ENCODE data around the gene AAMDC.
"Not testable (repeated sequence)": the region's sequence is repeated elsewhere in the genome, so short reads cannot be mapped to it uniquely, and the experiment has no call there.

AAMDC gene

DNA sequence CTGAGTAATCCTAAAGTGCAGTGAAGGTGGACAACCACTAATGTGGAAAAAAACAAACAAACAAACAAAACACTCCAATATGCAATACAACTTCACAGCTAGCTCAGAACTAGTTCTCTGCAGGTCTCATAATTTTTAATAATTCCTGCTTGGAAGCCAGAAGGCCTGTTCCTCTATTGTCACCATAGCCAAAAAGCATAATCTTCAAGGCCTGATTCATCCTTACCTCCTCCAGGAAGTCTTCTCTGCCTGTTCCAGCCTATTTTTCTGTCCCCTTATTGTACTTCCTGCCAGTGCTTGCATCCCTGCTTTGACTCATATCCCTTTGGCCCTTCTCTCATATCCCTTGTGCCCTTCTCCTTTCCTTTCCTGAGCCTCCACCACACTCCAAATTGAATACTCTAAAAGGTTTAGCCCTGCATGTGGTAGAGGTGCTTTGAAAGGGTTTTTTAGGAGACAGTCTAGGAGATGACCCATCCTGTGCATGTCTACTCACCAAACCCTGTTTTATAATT, 69.2 kb downstream of the AAMDC start:
- not testable (repeated sequence) for H3K9ac ChIP-seq (ENCODE audit: low read length); H2BK12ac ChIP-seq (ENCODE audit: low read length in 2 of 2); H3K4me1 ChIP-seq (ENCODE audit: control insufficient read depth, insufficient read depth, low read depth, low read length); H3K4me3 ChIP-seq (ENCODE audit: insufficient read depth in 1 of 2, low read depth in 1 of 2, low read length in 2 of 2); H4K91ac ChIP-seq (ENCODE audit: low read length); H3K9me3 ChIP-seq (ENCODE audit: control insufficient read depth, low read length); H2AK5ac ChIP-seq (ENCODE audit: low read length, severe bottlenecking); H2BK5ac ChIP-seq (ENCODE audit: low read depth, low read length, poor library complexity, severe bottlenecking); H3K14ac ChIP-seq (ENCODE audit: low read length in 2 of 2); H3K27ac ChIP-seq (ENCODE audit: low read length, poor library complexity, severe bottlenecking); H3K18ac ChIP-seq (ENCODE audit: low read depth in 1 of 2, low read length in 2 of 2); DNase-seq; H3K23ac ChIP-seq (ENCODE audit: low read length in 2 of 2); H3K27me3 ChIP-seq (ENCODE audit: control insufficient read depth in 1 of 2, insufficient read depth in 1 of 2, low read length in 2 of 2); H4K8ac ChIP-seq (ENCODE audit: low read length); H3K4ac ChIP-seq (ENCODE audit: low read depth in 1 of 2, low read length in 2 of 2); H3K4me2 ChIP-seq (ENCODE audit: low read length, poor library complexity, severe bottlenecking); H3K79me1 ChIP-seq (replicated peaks; ENCODE audit: low read length, poor library complexity, severe bottlenecking); H2BK15ac ChIP-seq (ENCODE audit: low read depth, poor library complexity, severe bottlenecking); H2AFZ ChIP-seq (ENCODE audit: low read depth, low read length)
- Histone ChIP-seq H2BK120ac (ENCODE audit: low read depth, low read length) (peak overlapping the region; percentile 19), H3K36me3 (ENCODE audit: control insufficient read depth in 1 of 2, insufficient read depth in 2 of 2, low read depth in 1 of 2, low read length in 2 of 2) (peaks cover 7 to 30% of the 10 kb centered on the region in 2 experiments)

DNA sequence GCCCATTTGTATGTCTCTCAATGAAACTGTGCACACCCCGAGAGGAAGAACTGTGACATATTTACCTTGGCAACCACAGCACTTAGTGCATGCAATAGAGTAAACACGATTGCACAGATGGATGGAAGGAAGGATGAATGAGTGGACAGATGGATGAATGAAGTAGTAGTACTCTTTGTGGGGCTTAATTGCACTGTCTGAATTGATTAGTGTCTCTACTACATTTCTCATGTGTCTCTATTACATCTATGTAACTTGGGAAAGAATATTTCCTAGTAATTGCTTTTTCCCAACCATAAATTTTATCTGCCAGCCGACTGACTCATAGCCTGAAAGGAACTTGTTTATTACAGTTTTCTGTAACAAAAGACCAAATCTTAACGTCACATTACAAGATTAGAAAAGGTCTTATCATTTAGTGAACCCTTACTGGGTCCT, 69.7 kb downstream of the AAMDC start:
- not testable (repeated sequence) for H3K27me3 ChIP-seq (ENCODE audit: control insufficient read depth in 1 of 2, insufficient read depth in 1 of 2, low read length in 2 of 2); H3K14ac ChIP-seq (ENCODE audit: low read length in 2 of 2); H2AK5ac ChIP-seq (ENCODE audit: low read length, severe bottlenecking); H3K18ac ChIP-seq (ENCODE audit: low read depth in 1 of 2, low read length in 2 of 2); H3K9ac ChIP-seq (ENCODE audit: low read length); H4K91ac ChIP-seq (ENCODE audit: low read length); H3K79me1 ChIP-seq (replicated peaks; ENCODE audit: low read length, poor library complexity, severe bottlenecking); H4K8ac ChIP-seq (ENCODE audit: low read length); H3K27ac ChIP-seq (ENCODE audit: low read length, poor library complexity, severe bottlenecking); H2BK5ac ChIP-seq (ENCODE audit: low read depth, low read length, poor library complexity, severe bottlenecking); H3K23ac ChIP-seq (ENCODE audit: low read length in 2 of 2); H3K9me3 ChIP-seq (ENCODE audit: control insufficient read depth, low read length); H3K4me1 ChIP-seq (ENCODE audit: control insufficient read depth, insufficient read depth, low read depth, low read length); H2BK12ac ChIP-seq (ENCODE audit: low read length in 2 of 2); H2AFZ ChIP-seq (ENCODE audit: low read depth, low read length); H2BK120ac ChIP-seq (ENCODE audit: low read depth, low read length); H3K4me3 ChIP-seq (ENCODE audit: insufficient read depth in 1 of 2, low read depth in 1 of 2, low read length in 2 of 2); H3K4ac ChIP-seq (ENCODE audit: low read depth in 1 of 2, low read length in 2 of 2); H2BK15ac ChIP-seq (ENCODE audit: low read depth, poor library complexity, severe bottlenecking); H3K4me2 ChIP-seq (ENCODE audit: low read length, poor library complexity, severe bottlenecking)
- peak; percentile 80 for DNase-seq
- 0% methylated on average over 1 of the region's 4 CpGs for WGBS
- H3K36me3 ChIP-seq (ENCODE audit: control insufficient read depth in 1 of 2, insufficient read depth in 2 of 2, low read depth in 1 of 2, low read length in 2 of 2): peaks cover 7 to 30% of the 10 kb centered on the region in 2 experiments

DNA sequence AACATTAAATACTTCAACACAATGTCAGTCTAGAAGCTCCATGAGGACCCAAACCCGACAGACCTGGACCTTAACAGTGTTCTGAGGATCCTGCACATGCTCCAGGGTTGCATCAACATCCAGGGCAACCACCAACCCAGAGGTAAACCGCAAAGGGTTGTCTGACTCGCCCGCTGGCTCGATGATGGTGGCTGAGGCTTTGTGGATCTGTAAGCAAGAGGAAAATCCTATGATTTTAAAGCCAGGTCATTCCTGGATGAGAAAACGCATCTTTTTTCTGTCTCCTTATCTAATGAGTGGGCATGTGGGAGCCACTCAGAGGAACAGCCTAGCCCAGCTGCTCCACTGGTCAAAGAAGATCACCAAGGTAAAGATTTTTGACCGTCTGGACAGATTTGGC, 70.3 kb downstream of the AAMDC start:
- 82% methylated on average over 7 of the region's 7 CpGs for WGBS
- H3K4me2 ChIP-seq (ENCODE audit: low read length, poor library complexity, severe bottlenecking); H3K9me3 ChIP-seq (ENCODE audit: control insufficient read depth, low read length); H3K23ac ChIP-seq (ENCODE audit: low read length in 2 of 2); H3K4ac ChIP-seq (ENCODE audit: low read depth in 1 of 2, low read length in 2 of 2); H2BK5ac ChIP-seq (ENCODE audit: low read depth, low read length, poor library complexity, severe bottlenecking); H3K14ac ChIP-seq (ENCODE audit: low read length in 2 of 2); H2BK15ac ChIP-seq (ENCODE audit: low read depth, poor library complexity, severe bottlenecking); H3K27ac ChIP-seq (ENCODE audit: low read length, poor library complexity, severe bottlenecking); H3K4me1 ChIP-seq (ENCODE audit: control insufficient read depth, insufficient read depth, low read depth, low read length); H3K27me3 ChIP-seq (ENCODE audit: control insufficient read depth in 1 of 2, insufficient read depth in 1 of 2, low read length in 2 of 2); H2BK12ac ChIP-seq (ENCODE audit: low read length in 2 of 2); H4K8ac ChIP-seq (ENCODE audit: low read length); H2AK5ac ChIP-seq (ENCODE audit: low read length, severe bottlenecking); H4K91ac ChIP-seq (ENCODE audit: low read length); H3K79me1 ChIP-seq (replicated peaks; ENCODE audit: low read length, poor library complexity, severe bottlenecking); H3K4me3 ChIP-seq (ENCODE audit: insufficient read depth in 1 of 2, low read depth in 1 of 2, low read length in 2 of 2); H2BK120ac ChIP-seq (ENCODE audit: low read depth, low read length); H2AFZ ChIP-seq (ENCODE audit: low read depth, low read length); H3K9ac ChIP-seq (ENCODE audit: low read length): not testable (repeated sequence)
- peak; percentile 53 for DNase-seq
- peaks cover 7 to 25% of the 10 kb centered on the region in 2 experiments for H3K36me3 ChIP-seq (ENCODE audit: control insufficient read depth in 1 of 2, insufficient read depth in 2 of 2, low read depth in 1 of 2, low read length in 2 of 2)
- H3K18ac ChIP-seq (ENCODE audit: low read depth in 1 of 2, low read length in 2 of 2): peak overlapping the region in 1 of 2 experiments; percentile 24

DNA sequence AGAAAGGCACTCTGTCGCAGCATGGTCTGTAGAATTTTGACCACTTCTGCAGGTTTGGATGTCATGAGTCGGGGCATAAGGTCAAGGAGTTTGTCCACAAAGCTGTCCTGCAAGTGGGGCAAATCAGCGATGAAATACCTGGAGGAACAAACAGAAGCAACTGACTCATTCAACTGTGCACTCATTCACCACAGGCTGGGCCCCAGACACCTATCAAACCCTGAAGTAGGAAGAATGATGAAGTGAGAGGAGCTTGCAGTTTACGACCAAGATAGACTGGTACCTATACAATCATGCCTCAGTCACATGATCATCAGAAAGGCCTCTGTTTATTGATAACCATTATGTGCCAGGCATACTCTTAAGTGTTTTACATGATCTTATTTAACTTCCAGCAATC, 70.8 kb downstream of the AAMDC start:
- H3K18ac ChIP-seq (ENCODE audit: low read depth in 1 of 2, low read length in 2 of 2); H2BK120ac ChIP-seq (ENCODE audit: low read depth, low read length); H3K9me3 ChIP-seq (ENCODE audit: control insufficient read depth, low read length); H2BK12ac ChIP-seq (ENCODE audit: low read length in 2 of 2); H2BK5ac ChIP-seq (ENCODE audit: low read depth, low read length, poor library complexity, severe bottlenecking); DNase-seq; H4K8ac ChIP-seq (ENCODE audit: low read length); H3K4me1 ChIP-seq (ENCODE audit: control insufficient read depth, insufficient read depth, low read depth, low read length); H3K9ac ChIP-seq (ENCODE audit: low read length); H3K27me3 ChIP-seq (ENCODE audit: control insufficient read depth in 1 of 2, insufficient read depth in 1 of 2, low read length in 2 of 2); H2AK5ac ChIP-seq (ENCODE audit: low read length, severe bottlenecking); H3K14ac ChIP-seq (ENCODE audit: low read length in 2 of 2); H2BK15ac ChIP-seq (ENCODE audit: low read depth, poor library complexity, severe bottlenecking); H4K91ac ChIP-seq (ENCODE audit: low read length); H3K4me3 ChIP-seq (ENCODE audit: insufficient read depth in 1 of 2, low read depth in 1 of 2, low read length in 2 of 2); H3K79me1 ChIP-seq (replicated peaks; ENCODE audit: low read length, poor library complexity, severe bottlenecking); H2AFZ ChIP-seq (ENCODE audit: low read depth, low read length); H3K27ac ChIP-seq (ENCODE audit: low read length, poor library complexity, severe bottlenecking); H3K23ac ChIP-seq (ENCODE audit: low read length in 2 of 2); H3K4ac ChIP-seq (ENCODE audit: low read depth in 1 of 2, low read length in 2 of 2); H3K4me2 ChIP-seq (ENCODE audit: low read length, poor library complexity, severe bottlenecking): not testable (repeated sequence)
- H3K36me3 ChIP-seq (ENCODE audit: control insufficient read depth in 1 of 2, insufficient read depth in 2 of 2, low read depth in 1 of 2, low read length in 2 of 2): peaks cover 7 to 22% of the 10 kb centered on the region in 2 experiments
- WGBS: no CpG with 5 or more reads among the region's 4 CpGs

All from mesenchymal stem cell (in vitro differentiated cells and primary cell).